GM12878 (cell line): ENCODE data around the gene IQGAP2. TPM values are rescaled to one million over a fixed set of nuclear protein-coding genes. Genes with fewer than 3 reads are reported as not detected.

Experiments
- ATAC-seq: fragments of 200-7000 bp; cut with Tn5 transposase; 3 replicates; pipeline ENCODE4 v1.9.1; 2020; ENCODE audit warnings: mild to moderate bottlenecking, moderate library complexity
- BruUV-seq: library from RNA; stranded (reverse); fragments of 400-500 nt; replicated peaks from 2 replicates; lab custom pipeline; 2021; lab: Mats Ljungman, UMichigan
- CTCF ChIA-PET: fragments of 300-600 bp; sonication (Branson Sonifier 250); formaldehyde crosslinking; extraction: SDS; loops from one replicate; lab custom pipeline; 2021; ENCODE audit warnings: inconsistent platforms; lab: Yijun Ruan, JAX
- POLR2A ChIA-PET: fragments of 350-600 bp; formaldehyde crosslinking; extraction: SDS; loops from one replicate; lab custom pipeline; 2021; ENCODE audit warnings: inconsistent platforms; lab: Charles Lee
- RAD21 ChIA-PET: fragments of 300-600 bp; sonication (Branson Sonifier 250); formaldehyde crosslinking; loops from one replicate; lab custom pipeline; 2023; ENCODE audit warnings: antibody characterized with exemption; ENCODE audit not compliant: unreplicated experiment; lab: Charles Lee
- SMC1A ChIA-PET: fragments of 300-600 bp; sonication (Branson Sonifier 250); formaldehyde crosslinking; loops from one replicate; lab custom pipeline; 2023; ENCODE audit not compliant: unreplicated experiment, uncharacterized antibody; lab: Charles Lee
- DNase-seq: peaks from one replicate; pipeline ENCODE4 v3.0.0-alpha.2; 2011; ENCODE audit warnings: low read depth, low spot score
- FAIRE-seq: peaks from 3 replicates; lab custom pipeline; 2011; peaks lifted over from hg19 to GRCh38; lab: Jason Lieb, UNC
- H2AFZ ChIP-seq: 2 replicates; pipeline ENCODE4 v1.6.0; 2011; ENCODE audit warnings: low read depth, low read length, control low read depth; ENCODE audit not compliant: control insufficient read depth
- H3K27ac ChIP-seq: 2 replicates; pipeline ENCODE4 v1.5.1; 2011; ENCODE audit warnings: control low read depth; ENCODE audit not compliant: control insufficient read depth, insufficient read depth
- H3K27me3 ChIP-seq, 2 experiments: replicated peaks in 1 of 2; 2 replicates each; pipeline versions ENCODE4 v1.6.0 to v1.6.1; 2011; ENCODE audit warnings: low read length in 1 of 2; ENCODE audit not compliant: control insufficient read depth in 2 of 2, insufficient read depth in 2 of 2
- H3K36me3 ChIP-seq, 2 experiments: 2 replicates each; pipeline ENCODE4 v1.5.1; 2011; ENCODE audit warnings: low read length in 1 of 2; ENCODE audit not compliant: control insufficient read depth in 2 of 2, insufficient read depth in 2 of 2
- H3K4me1 ChIP-seq: 2 replicates; pipeline ENCODE4 v1.6.1; 2011; ENCODE audit warnings: mild to moderate bottlenecking, low read length, moderate library complexity, mixed read lengths; ENCODE audit not compliant: control insufficient read depth, insufficient read depth
- H3K4me2 ChIP-seq: 2 replicates; pipeline ENCODE4 v1.6.0; 2011; ENCODE audit warnings: control low read depth; ENCODE audit not compliant: control insufficient read depth, insufficient read depth
- H3K4me3 ChIP-seq: fragments of 200-600 bp; sonication (generic); 2 replicates; pipeline ENCODE4 v1.5.1; 2016
- H3K79me2 ChIP-seq: 2 replicates; pipeline ENCODE4 v1.6.0; 2011; ENCODE audit warnings: low read length; ENCODE audit not compliant: control insufficient read depth, insufficient read depth
- H3K9ac ChIP-seq: 2 replicates; pipeline ENCODE4 v1.8.0; 2011; ENCODE audit warnings: low read length, control low read depth, mixed read lengths; ENCODE audit not compliant: control insufficient read depth, insufficient read depth
- H3K9me3 ChIP-seq: replicated peaks from 3 replicates; pipeline ENCODE4 v1.5.1; 2011; ENCODE audit warnings: mild to moderate bottlenecking, low read length; ENCODE audit not compliant: control insufficient read depth, insufficient read depth
- H4K20me1 ChIP-seq: 2 replicates; pipeline ENCODE4 v1.6.0; 2011; ENCODE audit not compliant: control insufficient read depth, insufficient read depth
- CHD4 ChIP-seq: fragments of 200-600 bp; sonication (generic); IDR thresholded peaks from 2 replicates; pipeline ENCODE4 v1.6.1; 2016; ENCODE audit warnings: mild to moderate bottlenecking
- EED ChIP-seq: sonication (generic); IDR thresholded peaks from 2 replicates; pipeline ENCODE4 v1.6.1; 2016; ENCODE audit warnings: antibody characterized with exemption, low read depth
- IKZF1 ChIP-seq: fragments of 450-650 bp; conservative IDR thresholded peaks from 2 replicates; pipeline ENCODE4 v1.6.1; 2017; ENCODE audit warnings: antibody characterized with exemption, mild to moderate bottlenecking
- IKZF2 ChIP-seq, 2 experiments: fragments of 450-650 bp; IDR thresholded peaks; 2 replicates each; pipeline ENCODE4 v1.6.1; 2017; ENCODE audit warnings: mild to moderate bottlenecking in 2 of 2, moderate library complexity in 2 of 2
- KDM1A ChIP-seq: fragments of 200-600 bp; sonication (generic); IDR thresholded peaks from 2 replicates; pipeline ENCODE4 v1.6.1; 2016; ENCODE audit warnings: borderline replicate concordance
- NFXL1 ChIP-seq: fragments of 450-650 bp; IDR thresholded peaks from 2 replicates; pipeline ENCODE4 v1.6.1; 2017; ENCODE audit warnings: antibody characterized with exemption, mild to moderate bottlenecking, borderline replicate concordance
- NR2F1 ChIP-seq: fragments of 450-650 bp; conservative IDR thresholded peaks from 2 replicates; pipeline ENCODE4 v1.6.1; 2017; ENCODE audit warnings: mild to moderate bottlenecking
- POU2F2 ChIP-seq: IDR thresholded peaks from 3 replicates; pipeline ENCODE4 v1.6.1; 2011; ENCODE audit warnings: low read depth, mild to moderate bottlenecking, low read length, borderline replicate concordance
- SP1 ChIP-seq: IDR thresholded peaks from one replicate; pipeline ENCODE4 v1.6.1; 2011; ENCODE audit warnings: low read depth, low read length
- SUZ12 ChIP-seq: fragments of 200-600 bp; sonication (generic); IDR thresholded peaks from one replicate; pipeline ENCODE4 v1.6.1; 2018; ENCODE audit warnings: antibody characterized with exemption, mild to moderate bottlenecking; ENCODE audit not compliant: unreplicated experiment
- ZBED1 ChIP-seq: IDR thresholded peaks from 2 replicates; pipeline ENCODE4 v1.6.1; 2016; ENCODE audit warnings: borderline replicate concordance
- ZBTB4 ChIP-seq: fragments of 450-650 bp; formaldehyde crosslinking; IDR thresholded peaks from 2 replicates; pipeline ENCODE4 v1.4.0; 2022; ENCODE audit warnings: mild to moderate bottlenecking, moderate library complexity
- ZBTB40 ChIP-seq: fragments of 450-650 bp; IDR thresholded peaks from 2 replicates; pipeline ENCODE4 v1.6.1; 2016; ENCODE audit warnings: mild to moderate bottlenecking, moderate library complexity, borderline replicate concordance
- ZNF217 ChIP-seq: fragments of 450-650 bp; IDR thresholded peaks from 2 replicates; pipeline ENCODE4 v1.6.1; 2017; ENCODE audit warnings: antibody characterized with exemption, mild to moderate bottlenecking
- WGBS: methylation state at CpG from one replicate; pipeline ENCODE4 v1.1.6; 2016; ENCODE audit warnings: low lambda C conversion rate; ENCODE audit not compliant: insufficient replicate concordance, insufficient coverage; ENCODE audit errors: missing lambda C conversion rate; 5-methylcytosine and 5-hydroxymethylcytosine counted together
- in situ Hi-C: fragments of 300-500 bp; cut with MboI; formaldehyde crosslinking; loops from 9 replicates; pipeline ENCODE4 v1.14.3; 2018; ENCODE audit warnings: mixed read lengths
- intact Hi-C: fragments of 100-400 bp; cut with micrococcal nuclease; formaldehyde crosslinking; loops from one replicate; pipeline ENCODE4 v1.14.2; 2022; ENCODE audit not compliant: unreplicated experiment
- polyA plus RNA-seq, 11 experiments: library from polyadenylated mRNA; depleted of rRNA in 4 of 11; unstranded in 6 of 11; stranded (reverse) in 5 of 11; fragments of >200 nt; fragmentation: Nextera tagmentation in 4 of 11; fragmentation: Illumina TruSeq in 1 of 11; extraction: Ambion mirVana in 4 of 11; extraction: Trizol in 1 of 11; gene quantifications; 1 replicate in 1 of 11; 2 replicates in 10 of 11; pipeline versions ENCODE4 v1.2.1 to v1.2.3, GENCODE V29; 2011 to 2016; ENCODE audit warnings: inconsistent platforms in 2 of 11, missing spikeins in 2 of 11, low read depth in 1 of 11
- total RNA-seq, 4 experiments: library from RNA; depleted of rRNA in 3 of 4; stranded (reverse); fragments of >200 nt in 3 of 4; fragmentation: Illumina TruSeq in 1 of 4; extraction: Trizol in 1 of 4; gene quantifications; 2 replicates each; pipeline versions ENCODE4 v1.2.1 to v1.2.3, GENCODE V29; 2013 to 2021

IQGAP2 gene
- total and polyA plus RNA-seq, 10 of the 15 experiments (the other 5 are each of a cell fraction or from before 2014, with no cell fraction given), result 14.5 to 41.4 (median 21.8) TPM

GRCh38 chr5:76710991-76711390 is 307.9 kb downstream of the IQGAP2 start (continued):
- TF ChIP-seq ZBTB40, result no peak
- no peak for TF ChIP-seq KDM1A

- no TSS peak for BruUV-seq
- RAD21 ChIA-PET, result interaction anchor here (0.6 to 11.7 kb wide), 5 partner anchors 14 to 1073 kb away, joined by 3 to 254 read pairs (median 4); no protein-coding TSS in a partner anchor
- FAIRE-seq (no peak), DNase-seq (no peak), ATAC-seq (peak; percentile 2)
- Histone ChIP-seq H3K27me3 (peaks cover 0 to 13% of the 10 kb centered on the region in 2 experiments; a peak in 2 of 4 replicates), H3K4me1 (peaks cover 15% of the 10 kb centered on the region), H4K20me1 (no peaks in the 10 kb centered on the region), H3K27ac (no peak overlapping the region), H3K9me3 (no peaks in the 10 kb centered on the region; the same call in 1 of the 3 replicates), H3K36me3 (no peaks in the 10 kb centered on the region), H3K4me2 (peak overlapping the region; percentile 96), H3K79me2 (no peaks in the 10 kb centered on the region), H3K9ac (no peak overlapping the region), H3K4me3 (peak overlapping the region; percentile 79), H2AFZ (peak overlapping the region; percentile 75)
- in situ Hi-C loops (loop anchor here (5.0 kb wide), 1 partner anchor 62 kb away; no protein-coding TSS in a partner anchor), intact Hi-C loops (no loop called here)
- POLR2A ChIA-PET, result interaction anchor here (1.3 kb wide), 1 partner anchor 60 kb away, joined by 3 read pairs; no protein-coding TSS in a partner anchor
- CTCF ChIA-PET, result interaction anchor here (0.9 to 10.7 kb wide), 4 partner anchors 10 to 113 kb away, joined by 5 to 122 read pairs (median 12); no protein-coding TSS in a partner anchor
- WGBS, result 15% methylated on average over 52 of the region's 52 CpGs
- SMC1A ChIA-PET, result interaction anchor here (0.6 to 14.6 kb wide), 8 partner anchors 9 to 67 kb away, joined by 3 to 136 read pairs (median 4); no protein-coding TSS in a partner anchor
- no peak for TF ChIP-seq NR2F1
- no peak for TF ChIP-seq POU2F2
- no peak for TF ChIP-seq CHD4
- TF ChIP-seq IKZF2 (IDR thresholded peaks at IDR 0.05), result 0 out of 4 replicates have a peak, but pooled peaks of 1 of the 2 experiments have one; percentile 28
- TF ChIP-seq ZBTB4 (CRISPR knock-in tag), result no peak
- no peak for TF ChIP-seq ZBED1
- TF ChIP-seq IKZF1, result peak; percentile 18
- TF ChIP-seq ZNF217, result 0 out of 2 replicates have a peak, but pooled peaks have one; percentile 48
- TF ChIP-seq SP1, result no peak
- TF ChIP-seq SUZ12, result peak; percentile 46
- TF ChIP-seq EED, result peak; percentile 18; the same call in 1 of the 2 replicates
- TF ChIP-seq NFXL1, result no peak
These were observed 311.8 kb downstream of the IQGAP2 start for GRCh38 chr5:76714751-76715485.
